Measurements from ENCODE around the gene ACER2. TPM values are rescaled to one million over a fixed set of nuclear protein-coding genes. Genes with fewer than 3 reads are reported as not detected.
"Not testable (repeated sequence)": the region's sequence is repeated elsewhere in the genome, so short reads cannot be mapped to it uniquely, and the experiment has no call there.

ACER2 gene
- total and polyA plus RNA-seq, 2 experiments from 2014 or later: 1.1 to 6.3 TPM

DNA sequence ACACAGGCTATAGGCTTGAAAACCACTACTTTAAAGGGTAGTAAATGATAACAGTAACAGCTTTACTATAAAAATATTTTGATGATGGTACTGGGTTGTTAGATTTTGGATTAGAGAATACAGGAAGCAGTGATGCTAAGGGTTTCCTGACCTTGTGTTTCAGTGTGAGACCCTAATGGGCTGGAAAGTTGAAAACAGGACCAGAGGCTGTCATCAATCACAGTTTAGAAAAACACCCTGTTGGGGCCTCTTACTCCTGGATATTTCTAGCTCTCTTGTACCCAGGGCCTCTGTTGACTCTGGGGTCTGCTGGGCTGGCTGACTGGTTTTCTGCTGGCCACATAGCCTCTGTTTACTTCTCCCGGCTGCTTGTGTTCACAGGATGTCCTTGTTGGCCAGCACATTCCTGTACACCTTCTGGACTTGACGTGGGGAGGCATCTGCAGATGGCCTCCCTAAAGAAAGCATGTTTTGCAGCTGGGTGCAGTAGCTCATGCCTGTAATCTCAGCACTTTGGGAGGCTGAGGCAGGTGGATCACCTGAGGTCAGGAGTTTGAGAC, 21.5 kb downstream of the ACER2 start:
- Histone ChIP-seq H3K4me2 (no peak overlapping the region), H3K27ac (no peak overlapping the region), H3K79me2 (no peaks in the 10 kb centered on the region), H4K20me1 (ENCODE audit: insufficient read depth, poor library complexity, severe bottlenecking) (no peaks in the 10 kb centered on the region), H3K36me3 (replicated peaks; ENCODE audit: insufficient read depth, low read depth) (no peaks in the 10 kb centered on the region), H3K4me3 (no peak overlapping the region), H3K4me1 (ENCODE audit: insufficient read depth) (no peaks in the 10 kb centered on the region), H2AFZ (no peak overlapping the region), H3K9me3 (ENCODE audit: low read depth) (no peaks in the 10 kb centered on the region), H3K27me3 (no peaks in the 10 kb centered on the region), H3K9me2 (replicated peaks; ENCODE audit: insufficient read depth) (no peaks in the 10 kb centered on the region)
- no peak for DNase-seq (ENCODE audit: low spot score)
- no peak for TF ChIP-seq EZH2phosphoT487 (IDR thresholded peaks at IDR 0.05; ENCODE audit: low read depth, severe bottlenecking, unreplicated experiment)
- TF ChIP-seq, protein P1, sequence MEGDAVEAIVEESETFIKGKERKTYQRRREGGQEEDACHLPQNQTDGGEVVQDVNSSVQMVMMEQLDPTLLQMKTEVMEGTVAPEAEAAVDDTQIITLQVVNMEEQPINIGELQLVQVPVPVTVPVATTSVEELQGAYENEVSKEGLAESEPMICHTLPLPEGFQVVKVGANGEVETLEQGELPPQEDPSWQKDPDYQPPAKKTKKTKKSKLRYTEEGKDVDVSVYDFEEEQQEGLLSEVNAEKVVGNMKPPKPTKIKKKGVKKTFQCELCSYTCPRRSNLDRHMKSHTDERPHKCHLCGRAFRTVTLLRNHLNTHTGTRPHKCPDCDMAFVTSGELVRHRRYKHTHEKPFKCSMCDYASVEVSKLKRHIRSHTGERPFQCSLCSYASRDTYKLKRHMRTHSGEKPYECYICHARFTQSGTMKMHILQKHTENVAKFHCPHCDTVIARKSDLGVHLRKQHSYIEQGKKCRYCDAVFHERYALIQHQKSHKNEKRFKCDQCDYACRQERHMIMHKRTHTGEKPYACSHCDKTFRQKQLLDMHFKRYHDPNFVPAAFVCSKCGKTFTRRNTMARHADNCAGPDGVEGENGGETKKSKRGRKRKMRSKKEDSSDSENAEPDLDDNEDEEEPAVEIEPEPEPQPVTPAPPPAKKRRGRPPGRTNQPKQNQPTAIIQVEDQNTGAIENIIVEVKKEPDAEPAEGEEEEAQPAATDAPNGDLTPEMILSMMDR (IDR thresholded peaks at IDR 0.05; ENCODE audit: poor library complexity): no peak
- no peak for TF ChIP-seq EZH2 (IDR thresholded peaks at IDR 0.05; ENCODE audit: borderline replicate concordance)
- WGBS (ENCODE audit: low lambda C conversion rate, missing lambda C conversion rate): 59% methylated on average over 2 of the region's 2 CpGs

DNA sequence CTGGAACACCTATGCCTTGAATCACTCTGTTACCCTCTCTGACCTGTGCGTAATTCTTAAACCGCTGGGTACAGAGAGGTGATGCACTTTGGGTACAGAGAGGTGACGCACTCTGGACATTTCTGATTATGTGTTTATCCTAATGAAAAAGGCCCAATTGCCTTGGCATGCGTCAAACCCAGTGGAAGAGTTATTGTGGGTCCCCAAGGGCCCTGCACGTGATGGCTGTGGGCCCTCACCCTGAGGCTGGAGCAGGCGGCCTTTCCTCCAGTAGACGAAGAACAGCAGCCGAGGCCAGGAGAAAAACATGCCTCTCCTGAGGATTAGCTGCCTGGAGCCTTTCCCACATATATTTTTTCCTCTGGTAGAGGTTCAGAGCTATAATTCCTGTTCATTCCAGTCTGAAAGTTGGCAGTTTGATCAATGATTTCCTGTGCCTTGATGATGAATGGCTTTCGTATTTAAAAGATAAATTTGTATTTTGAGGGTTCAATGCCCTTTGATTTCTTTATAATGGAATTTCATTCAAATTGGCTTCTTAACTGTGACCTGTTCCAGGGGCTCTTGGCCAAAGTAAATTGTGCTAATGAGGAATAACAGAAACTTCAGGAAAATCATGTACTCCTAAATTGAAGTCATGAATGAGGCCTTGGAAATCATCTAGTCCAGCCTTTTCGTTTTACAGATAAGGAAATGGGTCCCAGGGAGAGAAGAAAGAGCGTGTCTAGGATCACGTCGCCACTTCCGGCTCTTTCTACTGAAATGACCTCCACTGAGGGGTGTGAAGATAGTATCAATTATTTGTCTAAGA, 22.8 kb downstream of the ACER2 start:
- Histone ChIP-seq H3K4me1 (ENCODE audit: insufficient read depth) (no peaks in the 10 kb centered on the region), H3K79me2 (no peaks in the 10 kb centered on the region), H3K4me3 (no peak overlapping the region), H3K9me3 (ENCODE audit: low read depth) (no peaks in the 10 kb centered on the region), H3K4me2 (no peak overlapping the region), H4K20me1 (ENCODE audit: insufficient read depth, poor library complexity, severe bottlenecking) (no peaks in the 10 kb centered on the region), H3K27me3 (no peaks in the 10 kb centered on the region), H3K36me3 (replicated peaks; ENCODE audit: insufficient read depth, low read depth) (no peaks in the 10 kb centered on the region), H2AFZ (no peak overlapping the region), H3K9me2 (replicated peaks; ENCODE audit: insufficient read depth) (no peaks in the 10 kb centered on the region), H3K27ac (no peak overlapping the region)
- no peak for DNase-seq (ENCODE audit: low spot score)
- TF ChIP-seq, protein P1 (IDR thresholded peaks at IDR 0.05; ENCODE audit: poor library complexity): no peak
- TF ChIP-seq EZH2 (IDR thresholded peaks at IDR 0.05; ENCODE audit: borderline replicate concordance) (no peak), EZH2phosphoT487 (IDR thresholded peaks at IDR 0.05; ENCODE audit: low read depth, severe bottlenecking, unreplicated experiment) (no peak)
- WGBS (ENCODE audit: low lambda C conversion rate, missing lambda C conversion rate): 68% methylated on average over 14 of the region's 14 CpGs

DNA sequence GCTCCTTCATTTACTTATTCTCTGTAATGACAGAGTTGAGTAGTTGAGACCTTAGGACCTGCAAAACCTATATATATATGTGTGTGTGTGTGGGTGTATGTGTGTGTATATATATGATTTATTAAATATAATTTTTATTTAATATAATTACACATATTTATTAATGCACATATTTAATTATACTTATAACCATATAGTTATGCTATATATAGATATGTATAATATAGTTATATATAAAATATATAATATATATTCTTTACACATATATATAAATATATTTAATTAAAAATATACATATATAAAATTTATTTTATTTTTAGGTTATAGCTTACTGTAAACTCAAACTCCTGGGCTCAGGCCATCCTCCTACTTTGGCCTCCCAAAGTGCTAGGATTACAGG, 23.7 kb downstream of the ACER2 start:
- Histone ChIP-seq H3K27me3 (no peaks in the 10 kb centered on the region), H2AFZ (no peak overlapping the region), H3K9me2 (replicated peaks; ENCODE audit: insufficient read depth) (no peaks in the 10 kb centered on the region), H3K4me3 (no peak overlapping the region), H3K79me2 (no peaks in the 10 kb centered on the region), H3K27ac (no peak overlapping the region), H4K20me1 (ENCODE audit: insufficient read depth, poor library complexity, severe bottlenecking) (no peaks in the 10 kb centered on the region), H3K4me1 (ENCODE audit: insufficient read depth) (no peaks in the 10 kb centered on the region), H3K9me3 (ENCODE audit: low read depth) (no peaks in the 10 kb centered on the region), H3K4me2 (no peak overlapping the region), H3K36me3 (replicated peaks; ENCODE audit: insufficient read depth, low read depth) (no peaks in the 10 kb centered on the region)
- TF ChIP-seq EZH2 (IDR thresholded peaks at IDR 0.05; ENCODE audit: borderline replicate concordance) (no peak), EZH2phosphoT487 (IDR thresholded peaks at IDR 0.05; ENCODE audit: low read depth, severe bottlenecking, unreplicated experiment) (no peak)
- TF ChIP-seq, protein P1 (IDR thresholded peaks at IDR 0.05; ENCODE audit: poor library complexity): no peak
- DNase-seq (ENCODE audit: low spot score): no peak

DNA sequence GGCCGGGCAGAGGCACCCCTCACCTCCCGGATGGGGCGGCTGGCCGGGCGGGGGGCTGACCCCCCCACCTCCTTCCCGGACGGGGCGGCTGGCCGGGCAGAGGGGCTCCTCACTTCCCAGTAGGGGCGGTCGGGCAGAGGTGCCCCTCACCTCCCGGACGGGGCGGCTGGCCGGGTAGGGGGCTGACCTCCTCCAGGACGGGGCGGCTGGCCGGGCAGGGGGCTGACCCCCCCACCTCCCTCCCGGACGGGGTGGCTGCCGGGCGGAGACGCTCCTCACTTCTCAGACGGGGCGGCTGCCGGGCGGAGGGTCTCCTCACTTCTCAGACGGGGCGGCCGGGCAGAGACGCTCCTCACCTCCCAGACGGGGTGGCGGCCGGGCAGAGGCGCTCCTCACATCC, 24.9 kb downstream of the ACER2 start:
- H2AFZ ChIP-seq; DNase-seq (ENCODE audit: low spot score); H3K4me3 ChIP-seq; H3K27ac ChIP-seq; H3K9me3 ChIP-seq (ENCODE audit: low read depth); H3K4me2 ChIP-seq; H3K36me3 ChIP-seq (replicated peaks; ENCODE audit: insufficient read depth, low read depth); H3K79me2 ChIP-seq; H4K20me1 ChIP-seq (ENCODE audit: insufficient read depth, poor library complexity, severe bottlenecking); H3K27me3 ChIP-seq; H3K9me2 ChIP-seq (replicated peaks; ENCODE audit: insufficient read depth); H3K4me1 ChIP-seq (ENCODE audit: insufficient read depth): not testable (repeated sequence)
- WGBS (ENCODE audit: low lambda C conversion rate, missing lambda C conversion rate): no CpG with 5 or more reads among the region's 35 CpGs

Measured in hepatocyte (in vitro differentiated cells).